GM23338 (cell line): ENCODE measurements around the gene ZBED5. TPM values are rescaled to one million over a fixed set of nuclear protein-coding genes. Genes with fewer than 3 reads are reported as not detected.

Experiments used
- ATAC-seq: fragments of 200-7000 bp; cut with Tn5 transposase; 3 replicates; pipeline ENCODE4 v1.9.1; 2020
- DNase-seq: peaks from one replicate; pipeline ENCODE4 v3.0.0-alpha.2; 2015; ENCODE audit warnings: low spot score
- H2AFZ ChIP-seq: fragments of 200-600 bp; sonication (generic); 2 replicates; pipeline ENCODE4 v1.8.0; 2016; ENCODE audit warnings: antibody characterized with exemption, mild to moderate bottlenecking, moderate library complexity
- H3F3A ChIP-seq: fragments of 200-600 bp; sonication (generic); replicated peaks from 2 replicates; pipeline ENCODE4 v1.8.0; 2017; ENCODE audit warnings: antibody characterized with exemption, mixed run types, low read depth
- H3K27ac ChIP-seq: fragments of 200-600 bp; sonication (generic); 2 replicates; pipeline ENCODE4 v1.6.1; 2016; ENCODE audit warnings: low read depth
- H3K27me3 ChIP-seq: fragments of 200-600 bp; sonication (generic); 2 replicates; pipeline ENCODE4 v1.8.0; 2016; ENCODE audit warnings: mild to moderate bottlenecking, mixed run types, moderate library complexity; ENCODE audit not compliant: insufficient read depth
- H3K36me3 ChIP-seq: fragments of 200-600 bp; sonication (generic); 2 replicates; pipeline ENCODE4 v1.8.0; 2016; ENCODE audit warnings: mild to moderate bottlenecking; ENCODE audit not compliant: insufficient read depth
- H3K4me1 ChIP-seq: fragments of 200-600 bp; sonication (generic); 2 replicates; pipeline ENCODE4 v1.8.0; 2016; ENCODE audit warnings: mild to moderate bottlenecking, moderate library complexity; ENCODE audit not compliant: insufficient read depth
- H3K4me2 ChIP-seq: fragments of 200-600 bp; sonication (generic); 2 replicates; pipeline ENCODE4 v1.7.1; 2017; ENCODE audit warnings: mixed run types
- H3K4me3 ChIP-seq: fragments of 200-600 bp; sonication (generic); 2 replicates; pipeline ENCODE4 v1.6.1; 2016; ENCODE audit warnings: mixed run types
- H3K79me2 ChIP-seq: fragments of 200-600 bp; sonication (generic); replicated peaks from 2 replicates; pipeline ENCODE4 v1.8.0; 2017; ENCODE audit warnings: mild to moderate bottlenecking; ENCODE audit not compliant: insufficient read depth
- H3K9me2 ChIP-seq: fragments of 200-600 bp; sonication (generic); 2 replicates; pipeline ENCODE4 v1.8.0; 2017; ENCODE audit not compliant: insufficient read depth
- H4K20me1 ChIP-seq: fragments of 200-600 bp; sonication (generic); replicated peaks from 2 replicates; pipeline ENCODE4 v1.8.0; 2017; ENCODE audit warnings: mild to moderate bottlenecking; ENCODE audit not compliant: insufficient read depth
- H3K27ac Mint-ChIP-seq: 2 replicates; pipeline ENCODE4 v1.8.0; 2020; ENCODE audit warnings: inconsistent platforms, mild to moderate bottlenecking, moderate library complexity, mixed read lengths
- H3K27me3 Mint-ChIP-seq: 3 replicates; pipeline ENCODE4 v1.8.0; 2022; ENCODE audit warnings: low read depth, mild to moderate bottlenecking, moderate library complexity, mixed read lengths, inconsistent platforms; ENCODE audit not compliant: insufficient read depth, poor library complexity
- H3K36me3 Mint-ChIP-seq: 3 replicates; pipeline ENCODE4 v1.8.0; 2021; ENCODE audit warnings: low read depth, mild to moderate bottlenecking, inconsistent platforms, moderate library complexity, mixed read lengths
- H3K4me1 Mint-ChIP-seq: 3 replicates; pipeline ENCODE4 v1.8.0; 2020; ENCODE audit warnings: mild to moderate bottlenecking, inconsistent platforms, mixed read lengths
- H3K4me3 Mint-ChIP-seq: 3 replicates; pipeline ENCODE4 v1.8.0; 2021; ENCODE audit warnings: moderate library complexity, mild to moderate bottlenecking, inconsistent platforms, mixed read lengths
- H3K9me3 Mint-ChIP-seq: 3 replicates; pipeline ENCODE4 v1.8.0; 2020; ENCODE audit warnings: moderate library complexity, mild to moderate bottlenecking, inconsistent platforms, mixed read lengths
- EZH2 ChIP-seq: fragments of 200-600 bp; sonication (generic); IDR thresholded peaks from one replicate; pipeline ENCODE4 v1.8.0; 2017; ENCODE audit warnings: antibody characterized with exemption, mild to moderate bottlenecking, low read depth; ENCODE audit not compliant: unreplicated experiment
- EZH2phosphoT487 ChIP-seq: fragments of 200-600 bp; sonication (generic); IDR thresholded peaks from one replicate; pipeline ENCODE4 v1.8.1; 2018; ENCODE audit warnings: antibody characterized with exemption; ENCODE audit not compliant: unreplicated experiment
- JUNB ChIP-seq: IDR thresholded peaks from one replicate; pipeline ENCODE4 v1.6.1; 2016; ENCODE audit warnings: antibody characterized with exemption; ENCODE audit not compliant: unreplicated experiment
- POLR2AphosphoS5 ChIP-seq: IDR thresholded peaks from 2 replicates; pipeline ENCODE4 v1.6.1; 2016; ENCODE audit warnings: antibody characterized with exemption, low read depth
- REST ChIP-seq: IDR thresholded peaks from one replicate; pipeline ENCODE4 v1.6.1; 2018; ENCODE audit warnings: antibody characterized with exemption; ENCODE audit not compliant: unreplicated experiment
- ZNF114 ChIP-seq: fragments of 250-450 bp; sonication (Bioruptor Pico); IDR thresholded peaks from 2 replicates; pipeline ENCODE4 v1.5.0; 2020; ENCODE audit warnings: mild to moderate bottlenecking, moderate library complexity
- ZNF462 ChIP-seq: fragments of 250-450 bp; sonication (Bioruptor Pico); IDR thresholded peaks from 2 replicates; pipeline ENCODE4 v1.5.0; 2020; ENCODE audit warnings: mild to moderate bottlenecking, moderate library complexity
- polyA plus RNA-seq: library from polyadenylated mRNA; unstranded; fragments of >200 nt; fragmentation: Nextera tagmentation; extraction: Ambion mirVana; gene quantifications from 2 replicates; pipeline ENCODE4 v1.2.1, GENCODE V29; 2016
- total RNA-seq: library from RNA; depleted of rRNA; stranded (reverse); fragments of >200 nt; shearing (Covaris generic); gene quantifications from 2 replicates; pipeline ENCODE4 v1.2.3, GENCODE V29; 2014
- TF ChIP-seq, protein P1 (sequence below), 2 experiments: fragments of 200-600 bp in 1 of 2; sonication (generic) in 1 of 2; conservative IDR thresholded peaks; 2 replicates each; pipeline versions ENCODE4 v1.5.1 to v1.6.1; 2016 to 2017; ENCODE audit warnings: antibody characterized with exemption in 2 of 2, low read depth in 2 of 2, mild to moderate bottlenecking in 2 of 2, moderate library complexity in 1 of 2

Gene ZBED5
- total and polyA plus RNA-seq, 2 experiments from 2014 or later: 54.1 to 56.3 TPM

- H3K27me3 Mint-ChIP-seq: no peaks in the 10 kb centered on the region
- H3K4me2 ChIP-seq: no peak overlapping the region
- no peaks in the 10 kb centered on the region for H3K79me2 ChIP-seq
- H3K9me2 ChIP-seq: no peaks in the 10 kb centered on the region
- no peak for DNase-seq
- H3K9me3 Mint-ChIP-seq: peaks cover under 1% of the 10 kb centered on the region; the same call in 1 of the 3 replicates
- H3K27ac ChIP-seq: no peak overlapping the region
- H4K20me1 ChIP-seq: no peaks in the 10 kb centered on the region
- no peaks in the 10 kb centered on the region for H3K36me3 Mint-ChIP-seq
- no peaks in the 10 kb centered on the region for H3K27me3 ChIP-seq
- H3K4me1 Mint-ChIP-seq: peaks cover 2% of the 10 kb centered on the region; the same call in 1 of the 3 replicates
- no peak overlapping the region for H3K4me3 ChIP-seq
- H3K4me1 ChIP-seq: no peaks in the 10 kb centered on the region
- H3K36me3 ChIP-seq: no peaks in the 10 kb centered on the region
- TF ChIP-seq POLR2AphosphoS5: no peak
- no peak for TF ChIP-seq ZNF114 (CRISPR knock-in tag)
- TF ChIP-seq EZH2phosphoT487: no peak
- no peak for TF ChIP-seq EZH2
- no peak overlapping the region for H3K4me3 Mint-ChIP-seq
- no peak overlapping the region for H2AFZ ChIP-seq
- H3F3A ChIP-seq: no peaks in the 10 kb centered on the region
- ATAC-seq: no peak
- no peak overlapping the region for H3K27ac Mint-ChIP-seq
Observed at GRCh38 chr11:10866893-10867331, 9.1 kb upstream of the ZBED5 start.

DNA sequence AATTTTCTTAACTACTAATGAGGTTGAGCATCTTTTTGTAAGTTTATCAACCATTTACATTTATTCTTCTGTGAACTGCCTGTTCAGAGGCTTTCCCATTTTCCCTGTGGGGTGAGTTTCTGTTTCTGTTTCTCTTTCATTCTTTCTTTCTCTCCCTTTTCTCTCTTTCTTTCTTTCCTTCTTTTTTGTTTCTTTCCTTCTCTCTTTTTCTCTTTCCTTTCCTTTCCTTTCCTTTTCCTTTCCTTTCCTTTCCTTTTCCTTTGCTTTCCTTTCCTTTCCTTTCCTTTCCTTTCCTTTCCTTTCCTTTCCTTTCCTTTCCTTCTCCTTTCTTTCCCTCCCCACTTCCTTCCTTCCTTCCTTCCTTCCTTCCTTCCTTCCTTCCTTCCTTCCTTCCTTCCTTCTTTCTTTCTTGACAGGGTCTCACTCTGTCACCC, 8.0 kb upstream of the ZBED5 start:
- Mint-ChIP-seq H3K4me3 (no peak overlapping the region), H3K9me3 (no peaks in the 10 kb centered on the region; the same call in 2 of the 3 replicates), H3K27ac (no peak overlapping the region), H3K27me3 (no peaks in the 10 kb centered on the region), H3K36me3 (peaks cover 3% of the 10 kb centered on the region; the same call in 1 of the 3 replicates), H3K4me1 (peaks cover 2% of the 10 kb centered on the region; the same call in 1 of the 3 replicates)
- Histone ChIP-seq H3K27ac (no peak overlapping the region), H2AFZ (no peak overlapping the region), H3K9me2 (no peaks in the 10 kb centered on the region), H3K27me3 (no peaks in the 10 kb centered on the region), H3K36me3 (no peaks in the 10 kb centered on the region), H3K79me2 (no peaks in the 10 kb centered on the region), H3K4me3 (no peak overlapping the region), H4K20me1 (no peaks in the 10 kb centered on the region), H3K4me1 (0 out of 2 replicates have a peak, but pooled peaks cover under 1% of the 10 kb centered on the region), H3F3A (no peaks in the 10 kb centered on the region), H3K4me2 (no peak overlapping the region)
- ATAC-seq: no peak
- TF ChIP-seq ZNF462 (CRISPR knock-in tag) (no peak), REST (no peak), JUNB (no peak), EZH2 (no peak)
- TF ChIP-seq, protein P1, sequence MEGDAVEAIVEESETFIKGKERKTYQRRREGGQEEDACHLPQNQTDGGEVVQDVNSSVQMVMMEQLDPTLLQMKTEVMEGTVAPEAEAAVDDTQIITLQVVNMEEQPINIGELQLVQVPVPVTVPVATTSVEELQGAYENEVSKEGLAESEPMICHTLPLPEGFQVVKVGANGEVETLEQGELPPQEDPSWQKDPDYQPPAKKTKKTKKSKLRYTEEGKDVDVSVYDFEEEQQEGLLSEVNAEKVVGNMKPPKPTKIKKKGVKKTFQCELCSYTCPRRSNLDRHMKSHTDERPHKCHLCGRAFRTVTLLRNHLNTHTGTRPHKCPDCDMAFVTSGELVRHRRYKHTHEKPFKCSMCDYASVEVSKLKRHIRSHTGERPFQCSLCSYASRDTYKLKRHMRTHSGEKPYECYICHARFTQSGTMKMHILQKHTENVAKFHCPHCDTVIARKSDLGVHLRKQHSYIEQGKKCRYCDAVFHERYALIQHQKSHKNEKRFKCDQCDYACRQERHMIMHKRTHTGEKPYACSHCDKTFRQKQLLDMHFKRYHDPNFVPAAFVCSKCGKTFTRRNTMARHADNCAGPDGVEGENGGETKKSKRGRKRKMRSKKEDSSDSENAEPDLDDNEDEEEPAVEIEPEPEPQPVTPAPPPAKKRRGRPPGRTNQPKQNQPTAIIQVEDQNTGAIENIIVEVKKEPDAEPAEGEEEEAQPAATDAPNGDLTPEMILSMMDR (conservative IDR thresholded peaks at IDR 0.05; ENCODE audit: low read depth in 2 of 2): no peak
- no peak for DNase-seq
